Neuronal stem cell (in vitro differentiated cells): ENCODE measurements around the gene TBX1.

ENCODE experiments used
- DNase-seq: peaks from one replicate; pipeline ENCODE4 v3.0.0-alpha.2; 2013; ENCODE audit warnings: low spot score
- H2AFZ ChIP-seq: one replicate; pipeline ENCODE4 v1.6.1; 2013; ENCODE audit warnings: mild to moderate bottlenecking, low read length, inconsistent platforms
- H2AK5ac ChIP-seq: 2 replicates; pipeline ENCODE4 v1.6.1; 2013; ENCODE audit warnings: low read depth, mild to moderate bottlenecking, inconsistent platforms, low read length, moderate library complexity, mixed read lengths
- H2BK120ac ChIP-seq: 2 replicates; pipeline ENCODE4 v1.6.1; 2013; ENCODE audit warnings: low read depth, mild to moderate bottlenecking, inconsistent platforms, low read length, moderate library complexity, mixed read lengths
- H2BK12ac ChIP-seq: one replicate; pipeline ENCODE4 v1.6.1; 2013; ENCODE audit warnings: low read length, inconsistent platforms
- H2BK15ac ChIP-seq: 2 replicates; pipeline ENCODE4 v1.6.1; 2013; ENCODE audit warnings: mild to moderate bottlenecking, low read length, inconsistent platforms, mixed read lengths
- H2BK5ac ChIP-seq: one replicate; pipeline ENCODE4 v1.6.1; 2013; ENCODE audit warnings: inconsistent platforms, mild to moderate bottlenecking, low read length, moderate library complexity
- H3K14ac ChIP-seq: one replicate; pipeline ENCODE4 v1.6.1; 2013; ENCODE audit warnings: low read length, inconsistent platforms
- H3K18ac ChIP-seq: 2 replicates; pipeline ENCODE4 v1.6.1; 2013; ENCODE audit warnings: low read length, inconsistent platforms
- H3K23ac ChIP-seq: 2 replicates; pipeline ENCODE4 v1.6.1; 2013; ENCODE audit warnings: low read depth, mild to moderate bottlenecking, mixed read lengths, low read length, inconsistent platforms; ENCODE audit not compliant: poor library complexity
- H3K27ac ChIP-seq: replicated peaks from 3 replicates; pipeline ENCODE4 v1.5.1; 2013; ENCODE audit warnings: low read length, inconsistent platforms
- H3K27me3 ChIP-seq, 3 experiments: 2 replicates each; pipeline ENCODE4 v1.6.1; 2013; ENCODE audit warnings: low read length in 3 of 3, mild to moderate bottlenecking in 2 of 3, inconsistent platforms in 1 of 3, low read depth in 1 of 3, mixed read lengths in 1 of 3, moderate library complexity in 1 of 3; ENCODE audit not compliant: control insufficient read depth in 3 of 3, insufficient read depth in 3 of 3
- H3K36me3 ChIP-seq, 2 donors: replicated peaks in 1 of 2; 2 replicates each; pipeline ENCODE4 v1.6.1; 2013; ENCODE audit warnings: low read length in 2 of 2; ENCODE audit not compliant: control insufficient read depth in 2 of 2, insufficient read depth in 2 of 2
- H3K4ac ChIP-seq: 2 replicates; pipeline ENCODE4 v1.6.1; 2013; ENCODE audit warnings: inconsistent platforms, mild to moderate bottlenecking, low read length, moderate library complexity
- H3K4me1 ChIP-seq, 2 donors: 1 replicate in 1 of 2; 2 replicates in 1 of 2; pipeline ENCODE4 v1.6.1; 2013; ENCODE audit warnings: low read length in 2 of 2, low read depth in 1 of 2; ENCODE audit not compliant: control insufficient read depth in 2 of 2, insufficient read depth in 1 of 2
- H3K4me2 ChIP-seq: one replicate; pipeline ENCODE4 v1.6.1; 2013; ENCODE audit warnings: mild to moderate bottlenecking, low read length, inconsistent platforms; ENCODE audit not compliant: insufficient read depth, poor library complexity, severe bottlenecking
- H3K4me3 ChIP-seq, 2 donors: 2 replicates each; pipeline ENCODE4 v1.5.1; 2013; ENCODE audit warnings: low read length in 2 of 2, mild to moderate bottlenecking in 2 of 2, inconsistent platforms in 1 of 2, moderate library complexity in 1 of 2
- H3K79me1 ChIP-seq: one replicate; pipeline ENCODE4 v1.6.1; 2013; ENCODE audit warnings: low read depth, mild to moderate bottlenecking, inconsistent platforms, low read length, moderate library complexity
- H3K9ac ChIP-seq: one replicate; pipeline ENCODE4 v1.6.1; 2013; ENCODE audit warnings: mild to moderate bottlenecking, low read depth, low read length, inconsistent platforms; ENCODE audit not compliant: poor library complexity
- H3K9me3 ChIP-seq, 2 donors: replicated peaks in 1 of 2; 2 replicates each; pipeline versions ENCODE3 to v1.6.1; 2013; ENCODE audit warnings: low read length in 2 of 2, mild to moderate bottlenecking in 2 of 2, inconsistent platforms in 1 of 2, low read depth in 1 of 2, mixed read lengths in 1 of 2, moderate library complexity in 1 of 2; ENCODE audit not compliant: control insufficient read depth in 2 of 2, insufficient read depth in 1 of 2
- H4K8ac ChIP-seq: one replicate; pipeline ENCODE4 v1.6.1; 2013; ENCODE audit warnings: low read depth, mild to moderate bottlenecking, inconsistent platforms, low read length, moderate library complexity
- H4K91ac ChIP-seq: one replicate; pipeline ENCODE4 v1.6.1; 2013; ENCODE audit warnings: low read length, low read depth, mild to moderate bottlenecking, inconsistent platforms; ENCODE audit not compliant: poor library complexity
- WGBS, 2 donors: extraction: QIAGEN DNeasy Blood & Tissue Kit; methylation state at CpG; one replicate each; pipeline ENCODE4 v1.1.7; 2013; ENCODE audit warnings: missing lambda C conversion rate in 2 of 2, mixed read lengths in 1 of 2; ENCODE audit not compliant: insufficient read length in 2 of 2, insufficient replicate concordance in 1 of 2; ENCODE audit errors: extremely low coverage in 2 of 2; 5-methylcytosine and 5-hydroxymethylcytosine counted together

Gene TBX1

DNA sequence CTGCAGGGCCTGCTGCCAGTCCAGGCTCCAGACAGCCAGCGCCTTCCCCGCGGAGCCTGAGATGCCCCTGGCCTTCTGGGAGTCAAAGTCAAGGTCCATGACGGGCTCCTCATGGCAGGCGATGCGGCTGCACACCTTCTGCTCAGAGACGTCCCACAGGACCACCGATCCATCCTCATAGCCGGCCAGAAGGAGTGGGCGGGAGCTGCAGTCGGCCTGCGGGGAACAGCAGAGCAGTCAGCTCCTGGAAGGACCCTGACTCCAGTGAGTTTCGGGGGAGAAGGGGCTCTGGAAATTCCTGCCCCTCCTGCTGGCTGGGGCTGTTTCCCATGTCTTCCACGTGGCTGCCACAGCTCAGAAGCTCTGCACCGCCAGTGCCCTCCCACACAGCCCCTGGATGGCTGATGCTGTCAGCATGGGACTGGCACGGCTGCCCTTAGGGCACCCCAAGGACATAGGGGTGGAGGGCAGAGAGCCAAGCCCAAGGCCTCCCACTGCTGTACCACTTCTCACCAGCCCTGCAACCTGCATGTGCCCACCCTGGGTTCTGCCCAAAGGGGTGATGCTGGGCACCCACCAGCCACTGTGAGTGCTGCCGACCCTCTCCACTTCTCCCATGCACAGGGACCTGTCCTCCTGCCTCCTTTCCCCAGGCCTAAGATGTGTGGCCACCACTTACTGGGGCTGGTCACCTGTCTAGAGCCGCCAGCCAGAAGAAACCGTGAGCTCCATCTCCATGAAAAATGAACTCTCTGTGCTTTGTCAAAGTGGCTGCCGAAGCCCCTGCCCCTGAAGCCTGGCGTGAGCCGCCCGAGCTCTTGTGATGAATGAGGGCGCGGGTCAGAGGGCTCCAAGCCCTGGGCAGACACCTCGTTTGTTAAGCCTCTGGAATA lies 41.7 kb downstream of the TBX1 start:
- H3K14ac ChIP-seq = no peak overlapping the region
- H4K91ac ChIP-seq = no peak overlapping the region
- H2BK120ac ChIP-seq = no peak overlapping the region
- H3K9ac ChIP-seq = peak overlapping the region; percentile 75
- peak overlapping the region; percentile 54 for H3K18ac ChIP-seq
- peak overlapping the region; percentile 83 for H3K23ac ChIP-seq
- H2AK5ac ChIP-seq = no peak overlapping the region
- peak overlapping the region; percentile 0 for H3K4me2 ChIP-seq
- peaks cover 0 to 3% of the 10 kb centered on the region in 2 donors for H3K36me3 ChIP-seq
- H3K27me3 ChIP-seq = no peaks in the 10 kb centered on the region
- no peak overlapping the region for H4K8ac ChIP-seq
- DNase-seq = no peak
- no peak overlapping the region for H2BK15ac ChIP-seq
- H3K4me3 ChIP-seq = no peak overlapping the region
- no peak overlapping the region for H3K4ac ChIP-seq
- no peaks in the 10 kb centered on the region for H3K79me1 ChIP-seq
- H2BK5ac ChIP-seq = peak overlapping the region; percentile 79
- WGBS, 2 donors = no CpG with 5 or more reads among the region's 26 CpGs
- peaks cover 0 to 2% of the 10 kb centered on the region in 2 donors for H3K4me1 ChIP-seq
- no peaks in the 10 kb centered on the region for H3K9me3 ChIP-seq
- H3K27ac ChIP-seq = no peak overlapping the region
- no peak overlapping the region for H2BK12ac ChIP-seq
- H2AFZ ChIP-seq = no peak overlapping the region

- H3K4me3 ChIP-seq = no peak overlapping the region
- no peak overlapping the region for H3K9ac ChIP-seq
- no peak overlapping the region for H4K91ac ChIP-seq
- no peak overlapping the region for H2BK120ac ChIP-seq
- H2AFZ ChIP-seq = no peak overlapping the region
- no peaks in the 10 kb centered on the region for H3K79me1 ChIP-seq
- peak overlapping the region; percentile 27 for H3K18ac ChIP-seq
- no peak overlapping the region for H3K14ac ChIP-seq
- no peak overlapping the region for H3K4ac ChIP-seq
- peak overlapping the region; percentile 44 for H2AK5ac ChIP-seq
- no peak overlapping the region for H3K27ac ChIP-seq
- no peaks in the 10 kb centered on the region for H3K4me1 ChIP-seq
- DNase-seq = no peak
- H3K9me3 ChIP-seq = no peaks in the 10 kb centered on the region
- H2BK15ac ChIP-seq = no peak overlapping the region
- H2BK5ac ChIP-seq = peak overlapping the region; percentile 67
- H2BK12ac ChIP-seq = no peak overlapping the region
- no peak overlapping the region for H4K8ac ChIP-seq
- no peak overlapping the region for H3K4me2 ChIP-seq
- no CpG with 5 or more reads among the region's 19 CpGs for WGBS, 2 donors
- peak overlapping the region; percentile 20 for H3K23ac ChIP-seq
- H3K27me3 ChIP-seq = no peaks in the 10 kb centered on the region
- H3K36me3 ChIP-seq = peaks cover 0 to 3% of the 10 kb centered on the region in 2 donors
These were observed 42.5 kb downstream of the TBX1 start for GRCh38 chr22:19802894-19803735.

- peak overlapping the region; percentile 44 for H3K14ac ChIP-seq
- H2AK5ac ChIP-seq = peak overlapping the region; percentile 44
- WGBS, 2 donors = no CpG with 5 or more reads among the region's 8 CpGs
- H3K27ac ChIP-seq = no peak overlapping the region
- H3K9me3 ChIP-seq = no peaks in the 10 kb centered on the region
- no peak overlapping the region for H3K4ac ChIP-seq
- H3K27me3 ChIP-seq = no peaks in the 10 kb centered on the region
- H2AFZ ChIP-seq = no peak overlapping the region
- peak overlapping the region; percentile 44 for H3K18ac ChIP-seq
- no peak overlapping the region for H2BK15ac ChIP-seq
- peaks cover 0 to 3% of the 10 kb centered on the region in 2 donors for H3K36me3 ChIP-seq
- H2BK5ac ChIP-seq = peak overlapping the region; percentile 67
- no peaks in the 10 kb centered on the region for H3K4me1 ChIP-seq
- H2BK12ac ChIP-seq = peak overlapping the region; percentile 16
- no peak overlapping the region for H3K4me3 ChIP-seq
- no peak for DNase-seq
- no peak overlapping the region for H4K8ac ChIP-seq
- no peak overlapping the region for H3K9ac ChIP-seq
- no peak overlapping the region for H3K23ac ChIP-seq
- H4K91ac ChIP-seq = no peak overlapping the region
- no peak overlapping the region for H2BK120ac ChIP-seq
- no peaks in the 10 kb centered on the region for H3K79me1 ChIP-seq
- no peak overlapping the region for H3K4me2 ChIP-seq
These were observed 43.2 kb downstream of the TBX1 start for GRCh38 chr22:19803736-19804267.
